Measurements from ENCODE around the gene ASB2. TPM values are rescaled to one million over a fixed set of nuclear protein-coding genes. Genes with fewer than 3 reads are reported as not detected.

ASB2 gene
- total and polyA plus RNA-seq, 2 of the 4 experiments (the other 2 are of a cell fraction) = 0.54 to 0.77 TPM

- POLR2A ChIA-PET (ENCODE audit: unreplicated experiment) = no interaction called here
These were observed 50.0 kb downstream of the ASB2 start for GRCh38 chr14:93926245-93926872.

More at GRCh38 chr14:93926245-93926872, 50.0 kb downstream of the ASB2 start:
- in situ Hi-C loops (cut with MboI; ENCODE audit: low sequenced_read_pairs) = no loop called here
- Histone ChIP-seq H2BK15ac (ENCODE audit: low read depth, low read length) (no peak overlapping the region), H2BK120ac (ENCODE audit: low read depth, low read length) (no peak overlapping the region), H3K9ac (ENCODE audit: low read depth, low read length) (no peak overlapping the region), H3K23ac (ENCODE audit: low read depth, low read length) (no peak overlapping the region), H3K18ac (ENCODE audit: low read depth, low read length) (no peak overlapping the region), H3K36me3 (ENCODE audit: control insufficient read depth, insufficient read depth, low read length) (no peaks in the 10 kb centered on the region), H2BK5ac (ENCODE audit: low read depth, low read length, poor library complexity, severe bottlenecking) (no peak overlapping the region), H4K91ac (ENCODE audit: insufficient read depth, low read depth, low read length) (no peak overlapping the region), H3K56ac (ENCODE audit: extremely low read depth, insufficient read depth, low read length) (no peak overlapping the region), H4K5ac (ENCODE audit: low read depth, low read length) (no peak overlapping the region), H2AK5ac (ENCODE audit: low read depth, low read length) (no peak overlapping the region), H3K9me1 (ENCODE audit: insufficient read depth, low read length) (no peaks in the 10 kb centered on the region), H3K79me1 (ENCODE audit: low read depth in 1 of 2, low read length in 2 of 2) (no peaks in the 10 kb centered on the region), H4K20me1 (ENCODE audit: insufficient read depth, low read length) (no peaks in the 10 kb centered on the region), H3K27me3 (ENCODE audit: control insufficient read depth, insufficient read depth, low read length) (peaks cover 17% of the 10 kb centered on the region), H2AFZ (replicated peaks; ENCODE audit: low read length, poor library complexity) (no peak overlapping the region), H2BK20ac (ENCODE audit: low read depth, low read length) (no peak overlapping the region), H3K4me1 (ENCODE audit: control insufficient read depth, insufficient read depth, low read length) (no peaks in the 10 kb centered on the region), H4K8ac (ENCODE audit: low read depth in 2 of 2, low read length in 2 of 2) (no peak overlapping the region), H3K4ac (ENCODE audit: low read depth, low read length) (no peak overlapping the region), H3K4me3 (ENCODE audit: insufficient read depth, low read depth, low read length) (no peak overlapping the region), H2AK9ac (replicated peaks; ENCODE audit: low read depth, low read length, poor library complexity) (no peak overlapping the region), H3K4me2 (ENCODE audit: low read depth, low read length) (no peak overlapping the region), H3K14ac (replicated peaks; ENCODE audit: low read depth, low read length) (no peak overlapping the region), H3K27ac (ENCODE audit: insufficient read depth, low read length) (no peak overlapping the region), H3K9me3 (ENCODE audit: control insufficient read depth, insufficient read depth, low read length) (no peaks in the 10 kb centered on the region)
- TF ChIP-seq MAFK (IDR thresholded peaks at IDR 0.05; ENCODE audit: low read depth, low read length) (no peak), POLR2A (IDR thresholded peaks at IDR 0.05; ENCODE audit: low read depth, low read length) (no peak), FOS (IDR thresholded peaks at IDR 0.05; ENCODE audit: low read depth, low read length) (no peak), NFE2L2 (IDR thresholded peaks at IDR 0.05; ENCODE audit: low read depth, low read length) (no peak), BHLHE40 (IDR thresholded peaks at IDR 0.05; ENCODE audit: low read depth, low read length) (no peak), RAD21 (IDR thresholded peaks at IDR 0.05; ENCODE audit: low read length) (no peak), SMC3 (IDR thresholded peaks at IDR 0.05; ENCODE audit: low read depth, low read length) (no peak), MAZ (IDR thresholded peaks at IDR 0.05; ENCODE audit: borderline replicate concordance, low read depth, low read length) (no peak), MXI1 (IDR thresholded peaks at IDR 0.05; ENCODE audit: borderline replicate concordance, low read depth, low read length) (no peak), RFX5 (IDR thresholded peaks at IDR 0.05; ENCODE audit: low read depth, low read length) (no peak)
- TF ChIP-seq, protein P1, sequence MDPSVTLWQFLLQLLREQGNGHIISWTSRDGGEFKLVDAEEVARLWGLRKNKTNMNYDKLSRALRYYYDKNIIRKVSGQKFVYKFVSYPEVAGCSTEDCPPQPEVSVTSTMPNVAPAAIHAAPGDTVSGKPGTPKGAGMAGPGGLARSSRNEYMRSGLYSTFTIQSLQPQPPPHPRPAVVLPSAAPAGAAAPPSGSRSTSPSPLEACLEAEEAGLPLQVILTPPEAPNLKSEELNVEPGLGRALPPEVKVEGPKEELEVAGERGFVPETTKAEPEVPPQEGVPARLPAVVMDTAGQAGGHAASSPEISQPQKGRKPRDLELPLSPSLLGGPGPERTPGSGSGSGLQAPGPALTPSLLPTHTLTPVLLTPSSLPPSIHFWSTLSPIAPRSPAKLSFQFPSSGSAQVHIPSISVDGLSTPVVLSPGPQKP (IDR thresholded peaks at IDR 0.05; ENCODE audit: borderline replicate concordance, low read depth, low read length) = no peak
- BruUV-seq (replicated peaks) = no TSS peak
- ATAC-seq (ENCODE audit: low read depth) (no peak), DNase-seq (no peak)
- 66% methylated on average over 8 of the region's 21 CpGs; no CpG with 5 or more reads in 1 of the 2 experiments for WGBS, 2 experiments (ENCODE audit: extremely low coverage in 2 of 2, insufficient read length in 1 of 2)
- CTCF ChIA-PET = no interaction called here
- intact Hi-C loops (cut with micrococcal nuclease) = no loop called here
- dilution Hi-C loops (cut with HindIII; ENCODE audit: low sequenced_read_pairs, unreplicated experiment) = no loop called here

Measured in IMR-90 (cell line).